GM21723 (cell line): ENCODE measurements around the gene DDX18.
"Not testable (repeated sequence)": the region's sequence is repeated elsewhere in the genome, so short reads cannot be mapped to it uniquely, and the experiment has no call there.

Experiments
- ATAC-seq: cut with Tn5 transposase; IDR thresholded peaks from one replicate; pipeline ENCODE4 v1.9.1; 2021; ENCODE audit warnings: mild to moderate bottlenecking, moderate library complexity; ENCODE audit not compliant: unreplicated experiment

The DDX18 gene

DNA sequence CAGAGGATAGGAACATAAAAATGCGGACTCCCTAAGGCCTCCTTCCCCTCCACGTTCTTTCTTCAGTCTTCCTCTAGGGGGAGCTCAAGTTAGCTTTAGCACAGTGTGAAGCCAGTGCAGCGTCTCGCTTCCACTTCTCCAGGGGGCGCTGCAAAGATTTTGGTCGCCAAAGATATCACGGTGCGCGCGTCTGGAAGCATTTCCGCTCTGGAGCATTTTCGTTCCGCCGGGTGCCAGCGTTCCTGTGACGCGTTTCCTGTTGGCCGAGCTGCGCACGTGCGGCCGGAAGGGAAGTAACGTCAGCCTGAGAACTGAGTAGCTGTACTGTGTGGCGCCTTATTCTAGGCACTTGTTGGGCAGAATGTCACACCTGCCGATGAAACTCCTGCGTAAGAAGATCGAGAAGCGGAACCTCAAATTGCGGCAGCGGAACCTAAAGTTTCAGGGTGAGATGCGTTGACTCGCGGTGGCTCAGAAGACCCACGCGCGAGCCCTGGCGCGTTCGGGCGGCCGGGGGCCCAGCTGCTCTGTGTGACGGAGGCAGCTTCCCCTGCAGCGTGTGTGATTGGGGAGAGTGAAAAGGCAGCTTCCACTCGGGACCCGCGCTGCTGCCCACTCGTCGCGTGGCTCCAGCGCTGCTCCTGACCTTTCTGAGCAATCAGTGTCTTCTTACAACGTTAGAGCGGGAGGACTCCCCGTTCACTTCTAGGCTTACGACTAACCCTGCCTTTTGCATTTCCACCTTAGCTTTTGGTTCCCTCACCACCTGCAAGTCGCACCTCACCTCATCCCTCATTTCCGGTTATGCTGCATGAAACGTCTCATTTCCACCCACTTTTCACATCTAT lies at the start of gene DDX18:
DDX18 (plus strand) TSS at position 275 of the 848 bp plus-strand sequence; CDS start at position 362, 87 bp downstream.
- ATAC-seq, result peak; percentile 97

DNA sequence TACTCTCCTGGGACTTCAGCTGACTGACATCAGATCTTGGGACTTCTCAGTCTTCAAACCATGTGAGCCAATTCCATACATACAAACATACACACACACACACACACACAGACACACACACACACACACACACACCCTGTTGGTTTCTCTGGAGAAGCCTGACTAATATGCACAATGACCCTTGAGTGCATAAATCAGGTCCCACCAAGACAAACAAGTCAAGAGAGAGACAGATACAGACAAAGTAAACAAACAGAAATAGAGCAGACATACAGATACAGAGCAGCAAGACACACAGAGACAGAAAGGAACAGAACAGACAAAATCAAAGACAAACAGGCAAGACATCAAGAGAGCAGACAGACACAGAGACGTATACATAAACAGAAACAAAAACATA lies 43.8 kb upstream of the DDX18 start:
- ATAC-seq, result no peak

DNA sequence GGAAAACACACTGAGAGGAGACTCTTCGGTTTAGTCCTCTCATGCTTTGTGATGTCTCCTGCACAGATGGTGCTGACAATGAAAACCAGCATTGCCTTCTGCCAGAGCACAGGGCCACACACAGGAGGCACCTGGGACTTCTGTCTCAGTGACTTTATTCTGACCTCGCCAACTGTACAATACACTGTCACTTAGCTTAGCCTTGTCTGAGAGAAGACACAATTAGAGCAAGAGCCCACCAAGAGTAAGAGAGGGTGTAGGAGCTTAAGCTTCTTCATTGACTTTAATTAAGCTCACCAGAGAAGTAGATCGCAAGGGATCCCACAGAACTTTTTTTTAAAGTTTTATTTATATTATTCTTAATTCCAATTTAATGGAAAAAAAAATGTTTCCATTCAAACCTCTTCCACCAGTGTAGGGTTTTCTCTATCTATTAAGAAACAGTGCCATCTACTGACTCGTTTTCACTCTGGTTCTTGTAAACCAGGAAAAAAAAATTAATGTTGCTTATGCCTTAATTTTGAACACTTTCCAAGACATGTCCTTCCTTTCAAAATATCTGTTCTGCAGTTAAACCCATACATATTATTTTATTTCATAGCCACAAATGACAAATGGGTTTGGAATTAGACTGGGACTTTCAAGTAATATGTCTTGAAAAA lies 42.4 kb upstream of the DDX18 start:
- ATAC-seq, result no peak

DNA sequence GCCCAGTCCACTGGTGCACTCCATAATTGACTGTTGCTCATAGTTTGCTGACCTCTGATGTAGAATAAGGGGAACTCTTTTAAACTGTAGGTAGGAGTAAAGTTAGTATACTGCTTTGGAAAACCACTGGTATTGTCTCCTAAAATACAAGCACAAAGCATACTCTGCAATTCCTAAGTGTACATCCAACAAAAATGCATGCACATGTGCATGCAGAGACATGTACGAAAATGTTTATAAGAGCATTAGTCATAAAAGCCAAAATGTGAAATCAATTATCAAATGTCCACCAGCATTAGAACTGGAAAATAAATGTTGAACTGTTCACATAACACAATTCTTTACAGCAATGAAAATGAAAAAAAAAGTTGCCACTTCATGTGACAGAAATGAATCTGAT lies 39.8 kb upstream of the DDX18 start:
- ATAC-seq, result no peak

DNA sequence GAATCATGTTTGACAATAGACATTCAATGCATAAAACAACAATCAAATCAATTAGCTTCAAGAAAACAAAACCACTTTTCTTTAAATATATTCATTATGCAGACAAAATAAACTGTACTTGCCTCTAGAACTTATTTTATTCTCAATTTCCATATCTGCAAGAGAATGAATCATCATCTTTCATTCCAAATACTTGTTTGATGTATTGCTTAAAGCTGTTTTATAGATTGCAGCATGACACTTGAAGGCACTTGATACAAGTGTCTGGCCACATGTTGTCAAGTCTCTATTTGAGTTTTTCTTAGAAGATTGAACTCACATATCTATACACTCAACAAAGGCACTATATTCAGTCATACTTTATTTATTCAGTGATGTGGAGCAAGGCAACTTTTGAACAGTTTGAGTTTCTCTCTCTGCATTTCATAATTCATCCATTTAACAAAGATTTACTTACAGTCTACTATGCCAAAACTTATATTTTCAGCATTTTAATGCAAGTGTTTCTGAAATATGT lies 38.7 kb upstream of the DDX18 start:
- ATAC-seq, result no peak

DNA sequence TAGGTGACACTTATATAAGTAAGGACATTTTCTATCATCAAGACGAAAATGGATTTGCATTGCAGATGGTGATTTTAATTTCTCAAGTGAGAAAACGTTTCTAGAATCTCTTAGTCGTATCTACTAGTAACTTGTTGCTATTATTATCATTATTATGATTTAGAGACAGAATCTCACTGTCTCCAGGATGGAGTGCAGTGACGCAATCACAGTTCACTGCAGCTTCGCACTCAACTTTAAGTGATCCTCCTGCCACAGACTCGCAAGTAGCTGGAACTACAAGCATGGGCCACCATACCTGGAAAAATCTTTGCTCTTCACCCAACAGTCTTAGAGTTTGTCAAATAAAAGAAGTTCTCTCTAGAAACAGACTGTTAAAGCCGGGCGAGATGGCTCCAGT lies 37.6 kb upstream of the DDX18 start:
- ATAC-seq, result no peak

DNA sequence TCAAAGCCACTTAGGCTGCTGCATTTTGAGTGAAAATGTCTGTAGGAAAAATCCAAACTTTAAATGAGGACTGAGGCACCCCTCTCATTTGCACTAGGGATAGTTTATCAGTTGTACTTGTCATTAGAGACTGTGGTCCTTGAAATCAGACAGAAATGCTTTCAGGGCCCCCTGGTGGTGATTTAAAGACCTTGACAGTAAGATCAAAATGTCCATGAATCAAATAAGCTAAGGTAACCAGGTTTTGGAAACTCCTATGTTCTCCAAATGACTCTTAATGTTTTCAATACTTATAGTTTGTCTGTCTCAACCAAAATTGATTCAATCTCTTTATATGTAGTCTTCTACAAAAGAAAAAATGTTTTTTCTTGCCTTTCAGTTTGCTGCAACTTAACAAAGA lies 28.8 kb upstream of the DDX18 start:
- ATAC-seq, result peak; percentile 78

DNA sequence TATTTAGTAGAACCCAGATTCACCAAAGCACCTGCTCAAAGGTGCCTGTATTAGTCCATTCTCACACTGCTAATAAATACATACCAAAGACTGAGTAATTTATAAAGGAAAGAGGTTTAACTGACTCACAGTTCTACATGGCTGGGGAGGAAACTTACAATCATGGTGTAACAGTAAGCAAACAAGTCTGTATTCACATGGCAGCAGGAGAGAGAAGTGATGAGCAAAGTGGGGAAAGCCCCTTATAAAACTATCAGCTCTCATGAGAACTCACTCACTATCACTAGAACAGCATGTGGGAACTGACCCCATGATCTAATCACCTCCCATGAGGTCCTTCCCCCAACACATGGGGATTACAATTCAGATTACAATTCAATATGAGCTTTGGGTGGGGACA lies 28.0 kb upstream of the DDX18 start:
- no peak for ATAC-seq

DNA sequence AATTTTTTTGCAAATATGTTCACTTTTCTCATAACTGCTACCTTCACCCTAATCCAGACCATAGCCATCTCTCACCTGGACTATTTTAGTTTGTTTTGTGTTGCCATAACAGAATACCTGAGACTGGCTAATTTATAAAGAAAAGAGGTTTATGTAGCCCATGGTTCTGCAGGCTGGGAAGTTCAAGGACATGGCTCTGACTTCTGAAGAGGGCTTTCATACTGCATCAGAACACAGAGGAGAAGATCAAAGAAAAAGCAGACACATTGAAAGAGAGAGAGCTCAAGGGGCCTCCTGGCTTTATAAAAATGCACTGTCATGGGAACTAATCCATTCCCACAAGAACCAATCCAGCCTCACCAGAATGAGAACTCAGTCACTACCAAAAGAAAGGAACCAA lies 25.0 kb upstream of the DDX18 start:
- ATAC-seq, result no peak

DNA sequence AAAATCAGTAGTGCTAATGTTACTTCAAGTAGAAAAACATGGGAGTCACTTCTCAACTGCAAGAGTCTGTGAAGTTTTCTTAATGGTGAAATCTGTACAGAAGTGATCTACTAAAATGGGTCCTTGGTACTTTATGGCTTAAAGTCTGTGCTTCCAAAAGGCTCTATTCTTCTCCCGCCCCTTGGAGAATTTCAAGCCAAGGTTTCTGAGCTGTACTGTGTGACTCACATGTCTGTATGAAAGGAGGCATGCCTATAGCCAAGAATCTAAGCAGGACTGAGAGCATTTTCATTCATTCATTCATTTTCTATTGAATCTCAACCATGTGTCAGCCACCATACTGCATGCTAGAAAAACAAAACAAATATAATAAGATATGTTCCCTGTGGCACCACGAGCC lies 19.8 kb upstream of the DDX18 start:
- no peak for ATAC-seq

DNA sequence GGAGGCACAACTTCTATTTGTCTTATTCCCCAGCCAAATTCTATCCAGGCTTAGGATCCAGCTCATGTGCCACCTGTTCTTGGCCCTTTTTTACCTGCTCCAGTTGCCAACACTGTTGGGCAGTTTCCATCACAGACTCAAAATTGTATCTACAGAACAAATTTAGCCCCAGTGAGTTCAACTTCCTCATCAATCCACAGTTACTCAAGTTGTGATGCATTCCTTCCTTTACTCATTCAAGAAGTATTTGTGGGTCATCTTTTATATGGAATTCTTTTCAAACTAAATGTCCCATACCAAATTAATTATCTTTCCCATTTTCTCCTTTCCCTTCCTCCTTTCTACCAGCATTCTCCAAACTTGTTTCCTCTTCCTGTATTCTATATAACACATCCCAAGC lies 12.7 kb upstream of the DDX18 start:
- no peak for ATAC-seq

DNA sequence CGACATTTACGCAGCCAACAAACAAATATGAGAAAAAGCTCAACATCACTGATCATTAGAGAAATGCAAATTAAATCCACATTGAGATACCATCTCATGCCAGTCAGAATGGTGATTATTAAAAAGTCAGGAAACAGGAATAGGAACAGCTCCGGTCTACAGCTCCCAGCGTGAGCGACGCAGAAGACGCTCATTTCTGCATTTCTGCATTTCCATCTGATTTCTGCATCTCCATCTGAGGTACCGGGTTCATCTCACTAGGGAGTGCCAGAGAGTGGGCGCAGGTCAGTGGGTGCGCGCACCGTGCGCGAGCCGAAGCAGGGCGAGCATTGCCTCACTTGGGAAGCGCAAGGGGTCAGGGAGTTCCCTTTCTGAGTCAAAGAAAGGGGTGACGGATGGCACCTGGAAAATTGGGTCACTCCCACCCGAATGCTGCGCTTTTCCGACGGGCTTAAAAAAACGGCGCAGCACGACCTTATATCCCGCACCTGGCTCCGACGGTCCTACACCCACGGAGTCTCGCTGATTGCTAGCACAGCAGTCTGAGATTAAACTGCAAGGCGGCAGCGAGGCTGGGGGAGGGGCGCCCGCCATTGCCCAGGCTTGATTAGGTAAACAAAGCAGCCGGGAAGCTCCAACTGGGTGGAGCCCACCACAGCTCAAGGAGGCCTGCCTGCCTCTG lies 10.7 kb upstream of the DDX18 start:
- ATAC-seq, result peak; percentile 78

DNA sequence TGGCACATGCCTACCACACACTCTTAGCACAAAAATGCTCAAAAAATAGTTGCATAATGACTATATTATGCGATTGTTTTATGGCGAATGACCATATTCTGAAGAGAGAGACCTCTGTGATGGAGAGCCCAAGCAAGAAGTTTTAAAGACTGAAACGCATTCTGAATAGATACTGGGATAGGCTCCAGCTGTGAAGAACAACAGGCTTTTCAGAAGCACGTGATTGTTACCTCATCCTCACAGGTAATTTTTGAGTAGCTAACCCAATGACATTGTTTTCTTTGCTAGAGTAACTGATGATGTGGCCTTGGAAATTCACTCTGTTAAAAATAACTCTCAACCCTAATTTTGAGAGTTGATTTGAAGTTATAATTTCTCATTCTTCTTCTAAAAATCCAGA lies 2.0 kb upstream of the DDX18 start:
- ATAC-seq, result no peak

DNA sequence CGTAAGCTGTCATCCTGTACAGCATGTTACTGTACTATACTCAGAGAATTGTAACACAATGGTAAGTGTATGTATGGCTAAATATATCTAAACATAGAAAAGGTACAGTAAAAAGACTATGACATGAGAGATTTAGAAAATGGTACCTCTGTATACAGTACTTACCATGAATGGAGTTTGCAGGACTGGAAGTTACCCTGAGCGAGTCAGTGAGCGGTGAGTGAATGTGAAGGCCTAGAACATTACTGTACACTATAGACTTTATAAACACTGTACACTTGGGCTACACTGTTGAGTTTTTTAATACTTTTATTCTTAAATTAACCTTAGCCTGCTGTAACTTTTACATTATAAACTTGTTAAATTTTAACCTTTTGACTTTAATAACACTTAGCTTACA lies 1.5 kb downstream of the DDX18 start:
- ATAC-seq, result no peak

DNA sequence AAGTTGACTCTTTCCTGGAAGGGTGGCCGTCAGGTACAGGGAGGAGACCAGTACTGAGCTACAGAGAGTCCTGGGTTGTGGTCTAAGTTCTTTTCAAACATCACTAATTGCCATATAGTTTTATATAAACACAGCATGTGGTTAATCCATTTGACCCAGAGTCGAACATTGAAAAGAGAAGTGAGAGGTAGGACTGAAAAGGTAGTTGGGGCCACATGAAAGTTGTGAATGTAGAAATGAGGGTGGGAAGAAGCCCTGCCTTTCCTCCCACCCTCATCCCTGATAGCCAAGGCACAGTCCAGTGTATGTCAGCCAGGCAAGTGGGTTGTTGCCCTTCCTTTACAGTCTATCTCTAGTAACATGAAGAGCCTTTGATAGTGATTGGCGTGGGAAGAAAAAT lies 4.4 kb downstream of the DDX18 start:
- no peak for ATAC-seq

DNA sequence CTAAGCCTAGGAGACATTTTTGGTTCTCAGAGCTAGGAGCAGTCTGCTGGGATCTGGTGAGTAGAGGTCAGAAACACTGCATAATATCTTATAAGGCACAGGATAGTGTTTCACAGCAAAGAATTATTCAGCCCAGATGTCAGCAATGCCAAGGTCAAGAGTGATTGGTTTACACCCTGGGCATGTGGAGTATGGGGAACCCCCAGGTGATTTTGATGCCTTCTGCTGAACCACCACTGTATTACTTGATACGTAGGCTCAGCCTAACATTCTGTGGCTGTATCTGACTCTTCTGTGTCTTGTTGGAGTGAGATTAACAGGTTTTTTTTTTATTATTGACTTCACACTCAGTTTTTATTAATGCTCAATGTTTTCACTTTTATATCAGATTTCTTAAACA lies 6.0 kb downstream of the DDX18 start:
- ATAC-seq, result peak; percentile 57

DNA sequence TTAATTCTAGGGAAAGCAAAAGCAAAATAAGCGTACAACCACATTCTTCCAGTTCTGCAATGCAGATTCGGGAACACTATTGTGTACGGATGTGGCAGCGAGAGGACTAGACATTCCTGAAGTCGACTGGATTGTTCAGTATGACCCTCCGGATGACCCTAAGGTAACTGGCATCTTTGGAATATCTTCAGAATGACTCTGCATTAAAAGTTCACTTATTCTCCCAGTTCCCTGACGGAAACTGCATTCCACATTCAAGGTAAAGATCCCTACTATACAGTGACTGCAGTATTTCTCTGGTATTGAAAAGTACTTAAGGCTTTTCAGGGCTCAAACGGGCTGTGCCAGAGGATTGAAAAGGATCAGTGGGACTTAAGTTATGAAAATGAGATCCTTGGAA lies 10.9 kb downstream of the DDX18 start:
- no peak for ATAC-seq

DNA sequence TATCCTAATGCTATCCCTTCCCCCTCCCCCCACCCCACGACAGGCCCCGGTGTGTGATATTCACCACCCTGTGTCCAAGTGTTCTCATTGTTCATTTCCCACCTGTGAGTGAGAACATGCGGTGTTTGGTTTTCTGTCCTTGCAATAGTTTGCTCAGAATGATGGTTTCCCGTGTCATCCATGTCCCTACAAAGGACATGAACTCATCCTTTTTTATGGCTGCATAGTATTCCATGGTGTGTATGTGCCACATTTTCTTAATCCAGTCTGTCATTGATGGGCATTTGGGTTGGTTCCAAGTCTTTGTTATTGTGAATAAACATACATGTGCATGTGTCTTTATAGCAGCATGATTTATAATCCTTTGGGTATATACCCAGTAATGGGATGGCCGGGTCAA lies 13.0 kb downstream of the DDX18 start:
- not testable (repeated sequence) for ATAC-seq

DNA sequence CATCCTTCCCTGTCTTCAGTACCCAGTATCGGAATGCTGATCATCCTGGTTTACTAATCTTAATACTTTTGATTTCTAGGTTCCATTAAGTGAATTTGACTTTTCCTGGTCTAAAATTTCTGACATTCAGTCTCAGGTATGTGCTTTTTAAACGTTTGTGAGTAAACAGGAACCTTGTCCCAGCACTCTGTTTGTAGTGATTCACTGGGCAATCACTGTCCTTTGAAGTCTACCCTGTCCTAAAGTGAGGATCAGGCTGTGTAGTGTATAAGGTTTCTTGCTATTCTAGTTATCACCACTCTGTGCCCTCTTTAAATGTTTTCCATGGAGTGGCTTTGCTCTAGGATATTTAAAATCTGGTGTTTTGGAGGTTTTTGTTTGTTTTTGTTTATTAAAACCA lies 14.4 kb downstream of the DDX18 start:
- no peak for ATAC-seq

DNA sequence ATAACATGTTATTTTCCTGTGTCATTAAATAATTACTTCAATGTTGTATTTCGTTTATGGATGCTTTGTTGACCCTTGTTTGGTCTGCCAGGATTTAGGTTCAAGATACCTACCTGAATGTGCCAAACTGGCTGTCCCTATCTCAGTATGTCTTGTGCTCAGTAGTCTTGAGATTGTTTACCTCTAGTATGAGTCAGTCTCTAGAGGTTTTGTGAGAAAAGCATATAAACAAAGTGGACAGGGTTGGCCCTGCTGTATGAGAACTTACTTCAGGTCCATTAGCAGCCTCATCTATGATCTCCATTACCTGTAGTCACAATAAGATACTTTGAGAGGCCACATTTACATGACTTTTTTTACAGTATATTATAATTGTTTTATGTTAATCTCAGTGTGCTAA lies 17.8 kb downstream of the DDX18 start:
- ATAC-seq, result no peak

DNA sequence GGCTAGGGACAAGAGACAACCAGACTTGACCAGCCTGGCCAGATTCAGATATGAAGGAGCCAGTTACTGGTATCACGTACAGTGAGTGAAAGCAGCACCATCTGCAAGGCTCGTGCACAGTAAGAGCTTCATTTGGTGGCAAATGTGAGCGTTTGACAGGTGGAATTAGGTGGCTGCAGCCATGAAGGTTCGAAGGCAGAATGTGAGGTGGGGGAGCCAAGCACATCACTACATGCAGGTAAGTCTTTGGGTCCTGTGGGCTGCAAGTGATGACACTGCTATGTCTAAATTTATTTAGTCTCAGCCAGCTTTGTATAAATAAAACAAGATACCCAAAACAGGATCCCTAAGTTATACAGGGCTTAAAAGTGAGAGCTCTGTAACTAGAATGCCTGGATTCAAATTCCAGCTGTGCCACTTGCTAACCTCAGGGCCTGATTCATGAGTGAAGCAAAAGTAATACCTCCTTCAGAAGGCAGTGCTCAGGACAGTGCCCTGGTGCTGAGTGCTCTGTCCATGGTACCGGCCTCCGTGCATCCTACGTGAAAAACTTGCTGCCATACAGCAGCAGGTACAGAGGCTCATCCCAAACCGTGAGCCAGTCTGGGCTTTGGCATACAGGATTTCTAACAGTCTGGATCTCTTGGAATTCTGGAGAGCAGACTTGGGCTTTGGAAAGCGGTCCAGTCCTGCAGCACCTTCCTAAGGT lies 18.6 kb downstream of the DDX18 start:
- no peak for ATAC-seq
